Hematopoietic multipotent progenitor cell treated with erythropoietin and hydrocortisone succinate and interleukin-3 and kit ligand, for 8 days (in vitro differentiated cells): ENCODE measurements around the gene ZC3H14.
A peak's percentile ranks its signal among the peaks of the same experiment; 100 is the strongest.

Source experiments
- DNase-seq: peaks from one replicate; pipeline ENCODE4 v3.0.0-alpha.2; 2015

Gene ZC3H14

GRCh38 chr14:88613552-88614010 is 50.7 kb downstream of the ZC3H14 start:
- DNase-seq = no peak

GRCh38 chr14:88614218-88614907 is 51.5 kb downstream of the ZC3H14 start:
- DNase-seq = no peak

- DNase-seq = no peak
Observed at GRCh38 chr14:88616697-88617096, 53.9 kb downstream of the ZC3H14 start.

- no peak for DNase-seq
Observed at GRCh38 chr14:88617479-88617878, 54.6 kb downstream of the ZC3H14 start.

GRCh38 chr14:88618476-88618875 is 55.6 kb downstream of the ZC3H14 start:
- DNase-seq = no peak

GRCh38 chr14:88621100-88621499 is 58.3 kb downstream of the ZC3H14 start:
- no peak for DNase-seq

DNA sequence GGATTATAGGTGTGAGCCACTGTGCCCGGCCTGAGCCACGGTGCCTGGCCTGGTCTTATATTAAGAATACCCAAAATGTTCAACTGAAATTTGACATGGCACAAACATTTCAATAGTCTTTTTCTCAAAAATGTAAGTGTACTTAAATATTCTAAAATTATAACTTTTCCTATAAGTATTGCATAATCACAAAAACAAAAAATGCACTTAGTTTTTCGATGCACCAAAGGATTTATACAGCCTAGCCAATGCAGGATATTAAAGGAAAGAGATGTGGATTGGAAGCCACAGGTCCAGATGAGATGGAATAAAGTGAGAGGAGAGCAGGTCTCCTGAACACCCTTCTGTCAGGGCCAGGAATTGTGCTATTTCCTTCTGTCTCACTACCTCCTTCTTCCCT is 62.8 kb downstream of the ZC3H14 start:
- no peak for DNase-seq

- DNase-seq = no peak
Observed at GRCh38 chr14:88628033-88628432, 65.2 kb downstream of the ZC3H14 start.

GRCh38 chr14:88628462-88628861 is 65.6 kb downstream of the ZC3H14 start:
- DNase-seq = no peak

DNA sequence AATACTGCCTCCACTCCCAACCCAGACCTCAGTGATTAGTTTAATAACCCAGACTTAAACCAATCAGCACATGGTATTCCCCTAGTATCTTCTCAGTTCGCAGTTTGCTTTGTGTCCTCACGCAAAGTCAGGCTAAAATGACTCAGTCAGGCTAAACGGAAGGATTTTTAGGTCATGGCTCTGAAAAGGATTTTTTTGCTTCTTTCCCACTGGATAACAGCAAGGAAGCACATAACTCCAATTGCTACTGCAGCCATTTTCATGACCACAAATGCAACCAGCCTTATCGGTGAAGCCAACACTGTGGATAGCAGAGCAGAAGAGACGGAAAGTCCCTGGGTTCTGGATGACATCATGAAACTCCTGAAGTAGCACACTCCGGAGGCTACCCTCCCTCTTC is 67.7 kb downstream of the ZC3H14 start:
- DNase-seq = no peak

GRCh38 chr14:88631091-88631490 is 68.3 kb downstream of the ZC3H14 start:
- DNase-seq = no peak

GRCh38 chr14:88632512-88632911 is 69.7 kb downstream of the ZC3H14 start:
- DNase-seq = no peak

- DNase-seq = no peak
Observed at GRCh38 chr14:88639221-88639620, 76.4 kb downstream of the ZC3H14 start.

- no peak for DNase-seq
Observed at GRCh38 chr14:88660056-88660455, 97.2 kb downstream of the ZC3H14 start.

DNA sequence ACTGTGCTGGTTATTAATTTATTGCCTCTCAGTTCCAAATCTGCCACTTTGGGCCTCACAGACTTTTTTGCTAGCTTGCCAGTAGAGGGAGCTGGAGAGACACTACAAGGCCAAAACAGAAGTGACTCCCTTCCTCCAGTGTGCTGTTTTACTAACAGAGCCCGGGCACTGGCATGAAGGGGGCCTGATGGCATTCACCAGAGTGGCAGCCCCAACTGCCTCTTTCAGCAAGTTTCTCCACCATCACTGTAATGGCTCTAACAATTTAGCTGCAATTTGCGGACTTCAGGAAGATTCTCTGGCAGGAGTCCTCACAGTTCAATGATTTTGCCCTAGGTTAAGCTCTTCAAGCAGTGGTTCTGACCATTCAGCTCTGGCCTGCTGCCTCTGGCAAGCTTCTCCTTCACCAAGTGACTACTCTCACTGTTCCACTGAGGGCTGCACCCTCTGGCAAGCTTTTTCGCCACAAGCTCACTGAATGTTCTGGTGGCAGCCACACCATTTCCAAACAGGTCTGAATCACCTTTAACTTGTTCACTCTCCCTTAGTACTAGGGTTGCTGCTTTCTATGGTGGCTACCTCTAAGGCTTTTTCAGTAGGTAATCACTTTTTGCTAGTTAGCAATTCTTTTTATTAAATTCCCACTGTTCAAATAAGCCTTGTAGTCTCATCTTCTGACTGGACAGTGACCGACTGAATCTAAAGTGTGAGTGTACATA is 104.9 kb downstream of the ZC3H14 start:
- DNase-seq = peak; percentile 82

- DNase-seq = no peak
Observed at GRCh38 chr14:88668448-88669116, 105.7 kb downstream of the ZC3H14 start.

DNA sequence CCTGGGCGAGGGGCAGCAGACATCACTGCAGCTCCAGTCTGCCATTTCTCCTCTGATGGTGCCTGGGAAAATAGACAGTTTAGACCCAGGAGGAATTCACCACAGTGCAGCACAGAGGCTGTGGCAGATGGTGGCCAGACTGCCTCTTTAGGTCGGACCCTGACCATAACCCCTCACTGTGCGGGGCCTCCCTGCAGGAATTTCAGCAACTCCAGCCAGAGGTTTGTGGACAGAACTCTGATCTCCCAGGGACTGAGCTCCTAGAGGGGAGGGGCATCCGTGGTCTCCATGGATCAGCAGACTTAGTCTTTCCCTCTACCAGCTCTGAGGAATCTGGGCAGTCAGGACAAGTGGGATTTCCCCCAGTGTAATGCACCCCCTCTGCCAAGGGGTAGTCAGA is 106.5 kb downstream of the ZC3H14 start:
- no peak for DNase-seq
